H1 (cell line): ENCODE results near the gene SND1. TPM values are rescaled to one million over a fixed set of nuclear protein-coding genes. Genes with fewer than 3 reads are reported as not detected.

Experiments
- CTCF ChIA-PET: fragments of 300-600 bp; sonication (Branson Sonifier 250); formaldehyde crosslinking; loops from one replicate; lab custom pipeline; 2021; ENCODE audit not compliant: partially characterized antibody; lab: Charles Lee
- POLR2A ChIA-PET: fragments of 300-600 bp; sonication (Branson Sonifier 250); formaldehyde crosslinking; loops from one replicate; lab custom pipeline; 2021; ENCODE audit warnings: inconsistent platforms; ENCODE audit not compliant: partially characterized antibody; lab: Charles Lee
- DNase-seq, 2 experiments: peaks; one replicate each; pipeline versions ENCODE4 v3.0.0 to v3.0.0-alpha.2; 2010 to 2022; ENCODE audit warnings: low spot score in 2 of 2, low read depth in 1 of 2, mixed read lengths in 1 of 2
- FAIRE-seq: peaks from 2 replicates; lab custom pipeline; 2011; peaks lifted over from hg19 to GRCh38; lab: Jason Lieb, UNC
- H2AFZ ChIP-seq: 2 replicates; pipeline ENCODE4 v1.8.1; 2012; ENCODE audit warnings: low read length, inconsistent platforms
- H2AK5ac ChIP-seq: 2 replicates; pipeline ENCODE4 v1.6.1; 2013; ENCODE audit warnings: low read depth, low read length
- H2BK120ac ChIP-seq: replicated peaks from 2 replicates; pipeline ENCODE3; 2013; ENCODE audit warnings: low read depth, low read length, inconsistent platforms
- H2BK12ac ChIP-seq: 2 replicates; pipeline ENCODE4 v1.6.1; 2013; ENCODE audit warnings: low read depth, low read length
- H2BK15ac ChIP-seq: 2 replicates; pipeline ENCODE4 v1.6.1; 2013; ENCODE audit warnings: low read length
- H2BK20ac ChIP-seq: 2 replicates; pipeline ENCODE4 v1.6.1; 2013; ENCODE audit warnings: low read length
- H2BK5ac ChIP-seq: 2 replicates; pipeline ENCODE4 v1.6.1; 2013; ENCODE audit warnings: low read depth, low read length
- H3K14ac ChIP-seq: 2 replicates; pipeline ENCODE4 v1.6.1; 2013; ENCODE audit warnings: inconsistent platforms; ENCODE audit not compliant: insufficient read length
- H3K18ac ChIP-seq: 2 replicates; pipeline ENCODE4 v1.6.1; 2013; ENCODE audit warnings: low read length; ENCODE audit errors: extremely low read depth
- H3K23ac ChIP-seq: 2 replicates; pipeline ENCODE4 v1.6.1; 2013; ENCODE audit warnings: inconsistent platforms; ENCODE audit not compliant: insufficient read length
- H3K23me2 ChIP-seq: 2 replicates; pipeline ENCODE4 v1.6.1; 2013; ENCODE audit warnings: low read depth, low read length
- H3K27ac ChIP-seq: 2 replicates; pipeline ENCODE4 v1.6.1; 2011; ENCODE audit warnings: low read depth, low read length, inconsistent platforms
- H3K27me3 ChIP-seq, 4 experiments: replicated peaks in 1 of 4; 1 replicate in 1 of 4; 2 replicates in 3 of 4; pipeline versions ENCODE4 v1.6.1 to v1.8.1; 2011 to 2013; ENCODE audit warnings: low read length in 3 of 4, mild to moderate bottlenecking in 3 of 4, inconsistent platforms in 2 of 4, mixed read lengths in 2 of 4, moderate library complexity in 1 of 4; ENCODE audit not compliant: control insufficient read depth in 3 of 4, insufficient read depth in 3 of 4; ENCODE audit errors: extremely low read depth in 1 of 4
- H3K36me3 ChIP-seq, 4 experiments: 2 replicates each; pipeline versions ENCODE4 v1.6.1 to v1.8.1; 2011 to 2013; ENCODE audit warnings: mild to moderate bottlenecking in 4 of 4, low read length in 3 of 4, moderate library complexity in 2 of 4, control low read depth in 1 of 4, inconsistent platforms in 1 of 4; ENCODE audit not compliant: insufficient read depth in 4 of 4, control insufficient read depth in 2 of 4
- H3K4ac ChIP-seq: replicated peaks from 2 replicates; pipeline ENCODE3; 2013; ENCODE audit warnings: low read length, low read depth, mixed read lengths, inconsistent platforms; ENCODE audit not compliant: insufficient read length
- H3K4me1 ChIP-seq, 4 experiments: replicated peaks in 1 of 4; 1 replicate in 1 of 4; 2 replicates in 3 of 4; pipeline versions ENCODE4 v1.6.1 to v1.8.1; 2011 to 2013; ENCODE audit warnings: low read length in 3 of 4, inconsistent platforms in 2 of 4, mixed read lengths in 1 of 4; ENCODE audit not compliant: insufficient read depth in 4 of 4, control insufficient read depth in 3 of 4
- H3K4me2 ChIP-seq, 2 experiments: 2 replicates each; pipeline versions ENCODE4 v1.6.1 to v1.8.1; 2011 to 2013; ENCODE audit warnings: low read depth in 2 of 2, low read length in 2 of 2, control low read depth in 1 of 2, inconsistent platforms in 1 of 2, mild to moderate bottlenecking in 1 of 2; ENCODE audit not compliant: insufficient read depth in 1 of 2
- H3K4me3 ChIP-seq, 4 experiments: fragments of 200-600, 300-600 bp in 1 of 4; sonication (generic), shearing (Covaris generic), sonication (Bioruptor Twin) in 1 of 4; 2 replicates each; pipeline versions ENCODE4 v1.5.1 to v1.8.1; 2011 to 2016; ENCODE audit warnings: low read length in 4 of 4, low read depth in 3 of 4, control low read depth in 2 of 4, inconsistent platforms in 2 of 4, mild to moderate bottlenecking in 2 of 4, mixed read lengths in 1 of 4, moderate library complexity in 1 of 4; ENCODE audit not compliant: insufficient read depth in 2 of 4; ENCODE audit errors: extremely low read depth in 1 of 4
- H3K56ac ChIP-seq: replicated peaks from 2 replicates; pipeline ENCODE3; 2013; ENCODE audit warnings: low read depth, mild to moderate bottlenecking, mixed read lengths, low read length, inconsistent platforms; ENCODE audit not compliant: insufficient read length
- H3K79me1 ChIP-seq: 2 replicates; pipeline ENCODE4 v1.6.1; 2013; ENCODE audit warnings: low read depth, low read length, control low read depth
- H3K79me2 ChIP-seq, 2 experiments: 2 replicates each; pipeline versions ENCODE4 v1.6.1 to v1.8.1; 2012 to 2013; ENCODE audit warnings: low read length in 2 of 2, mild to moderate bottlenecking in 2 of 2, inconsistent platforms in 1 of 2; ENCODE audit not compliant: insufficient read depth in 2 of 2, control insufficient read depth in 1 of 2
- H3K9ac ChIP-seq, 4 experiments: replicated peaks in 1 of 4; 1 replicate in 1 of 4; 2 replicates in 3 of 4; pipeline versions ENCODE4 v1.6.1 to v1.8.1; 2011 to 2013; ENCODE audit warnings: low read depth in 3 of 4, low read length in 3 of 4, control low read depth in 2 of 4, mild to moderate bottlenecking in 2 of 4, moderate library complexity in 2 of 4, inconsistent platforms in 1 of 4; ENCODE audit errors: extremely low read depth in 1 of 4
- H3K9me3 ChIP-seq, 2 experiments: 2 replicates each; pipeline versions ENCODE4 v1.6.1 to v1.8.1; 2012 to 2013; ENCODE audit warnings: mild to moderate bottlenecking in 2 of 2, moderate library complexity in 2 of 2, control low read depth in 1 of 2, inconsistent platforms in 1 of 2, low read depth in 1 of 2, low read length in 1 of 2, mixed read lengths in 1 of 2; ENCODE audit not compliant: insufficient read depth in 2 of 2
- H4K20me1 ChIP-seq, 2 experiments: replicated peaks in 1 of 2; 2 replicates each; pipeline versions ENCODE3 to v1.8.1; 2011 to 2013; ENCODE audit warnings: inconsistent platforms in 2 of 2, low read length in 2 of 2, mild to moderate bottlenecking in 1 of 2; ENCODE audit not compliant: insufficient read depth in 2 of 2, control insufficient read depth in 1 of 2
- H4K5ac ChIP-seq: 2 replicates; pipeline ENCODE4 v1.6.1; 2013; ENCODE audit warnings: low read length, low read depth, mixed read lengths, inconsistent platforms; ENCODE audit not compliant: insufficient read length
- H4K8ac ChIP-seq: 2 replicates; pipeline ENCODE4 v1.8.0; 2013; ENCODE audit warnings: mild to moderate bottlenecking, moderate library complexity, low read length, inconsistent platforms; ENCODE audit not compliant: insufficient read depth; ENCODE audit errors: extremely low read depth
- H4K91ac ChIP-seq: replicated peaks from 2 replicates; pipeline ENCODE3; 2013; ENCODE audit warnings: low read length, mixed read lengths, inconsistent platforms; ENCODE audit not compliant: insufficient read length
- ATF2 ChIP-seq: IDR thresholded peaks from 2 replicates; pipeline ENCODE4 v1.6.1; 2012; ENCODE audit warnings: low read length, inconsistent platforms
- CREB1 ChIP-seq: IDR thresholded peaks from 2 replicates; pipeline ENCODE4 v1.6.1; 2012; ENCODE audit warnings: inconsistent platforms
- EGR1 ChIP-seq: IDR thresholded peaks from 2 replicates; pipeline ENCODE4 v1.6.1; 2011; ENCODE audit warnings: low read depth, low read length, borderline replicate concordance
- SIN3A ChIP-seq, 2 experiments: IDR thresholded peaks in 1 of 2; conservative IDR thresholded peaks in 1 of 2; 2 replicates each; pipeline ENCODE4 v1.6.1; 2011 to 2012; ENCODE audit warnings: low read length in 2 of 2, improper control_type of control experiment in 1 of 2, low read depth in 1 of 2, mild to moderate bottlenecking in 1 of 2
- TEAD4 ChIP-seq: IDR thresholded peaks from 2 replicates; pipeline ENCODE4 v1.6.1; 2012; ENCODE audit warnings: low read depth, low read length, inconsistent platforms, mixed read lengths
- WGBS, 2 experiments: shearing (Covaris generic) in 1 of 2; methylation state at CpG; one replicate each; pipeline versions ENCODE4 v1.1.6 to v1.1.7; 2013 to 2015; ENCODE audit warnings: low lambda C conversion rate in 2 of 2, mixed read lengths in 2 of 2, inconsistent platforms in 1 of 2, low coverage in 1 of 2, missing lambda C conversion rate in 1 of 2; ENCODE audit not compliant: insufficient replicate concordance in 2 of 2, insufficient coverage in 1 of 2, insufficient read length in 1 of 2; ENCODE audit errors: extremely low coverage in 1 of 2, missing lambda C conversion rate in 1 of 2; 5-methylcytosine and 5-hydroxymethylcytosine counted together
- polyA plus RNA-seq, 7 experiments: library from polyadenylated mRNA; depleted of rRNA in 3 of 7; stranded (reverse) in 5 of 7; unstranded in 2 of 7; fragments of >200 nt in 5 of 7; fragments of 200-250 nt in 2 of 7; gene quantifications; 1 replicate in 5 of 7; 2 replicates in 1 of 7; 4 replicates in 1 of 7; pipeline versions ENCODE4 v1.2.1 to v1.2.3, GENCODE V29; 2011 to 2013; ENCODE audit warnings: missing spikeins in 2 of 7, mixed read lengths in 2 of 7
- total RNA-seq: library from RNA; stranded (reverse); fragmentation: NEBNext Ultra II Directional; extraction: Animal tissue kit (Norgen Biotek cat#: 25700); gene quantifications from 2 replicates; pipeline ENCODE4 v1.2.1, GENCODE V29; 2021
- TF ChIP-seq, protein P1 (sequence below): IDR thresholded peaks from 2 replicates; pipeline ENCODE4 v1.6.1; 2011; ENCODE audit warnings: low read length, improper control_type of control experiment

The SND1 gene
- total and polyA plus RNA-seq, 2 of the 8 experiments (the other 6 are each of a cell fraction or from before 2014, with no cell fraction given), result 122 to 290 TPM

DNA sequence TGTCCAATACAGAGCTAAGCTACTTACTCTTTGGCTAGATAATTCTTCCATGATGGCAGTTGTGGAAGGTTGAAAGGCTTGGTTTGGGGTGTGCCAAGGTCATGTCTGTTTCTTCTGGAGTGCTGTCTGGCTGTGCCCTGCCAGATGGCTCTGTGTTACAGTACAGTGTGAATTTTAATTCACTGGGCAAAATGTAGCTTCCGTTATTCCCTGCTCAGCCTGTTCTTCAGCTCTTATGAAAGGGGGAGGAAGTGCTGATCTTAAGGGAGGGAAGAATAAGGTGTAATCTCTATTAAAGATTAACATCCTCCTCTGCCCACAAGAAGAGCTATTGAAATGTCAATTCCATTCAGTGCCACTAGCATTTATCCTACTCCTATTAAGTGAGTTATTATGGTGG, 52.2 kb downstream of the SND1 start:
- Histone ChIP-seq H3K27ac (no peak overlapping the region), H2BK120ac (no peak overlapping the region), H3K56ac (no peak overlapping the region), H2AFZ (no peak overlapping the region), H3K36me3 (peaks cover 6 to 82% (median 55%) of the 10 kb centered on the region in 4 experiments), H3K4me3 (no peak overlapping the region), H3K14ac (no peak overlapping the region), H3K79me2 (peaks cover 0 to 10% of the 10 kb centered on the region in 2 experiments; a peak in 2 of 4 replicates), H4K5ac (no peak overlapping the region), H2BK12ac (no peak overlapping the region), H3K9ac (no peak overlapping the region), H3K79me1 (no peaks in the 10 kb centered on the region; the same call in 1 of the 2 replicates), H2AK5ac (no peak overlapping the region), H4K20me1 (peaks cover 5 to 14% of the 10 kb centered on the region in 2 experiments), H4K91ac (no peak overlapping the region), H3K4me2 (no peak overlapping the region), H2BK5ac (no peak overlapping the region), H2BK20ac (no peak overlapping the region), H3K27me3 (no peaks in the 10 kb centered on the region), H3K23ac (no peak overlapping the region), H3K18ac (no peak overlapping the region), H2BK15ac (no peak overlapping the region), H4K8ac (no peak overlapping the region), H3K23me2 (no peaks in the 10 kb centered on the region), H3K4ac (no peak overlapping the region), H3K9me3 (no peaks in the 10 kb centered on the region), H3K4me1 (no peaks in the 10 kb centered on the region)
- CTCF ChIA-PET, result interaction anchor here (0.6 to 11.4 kb wide), 11 partner anchors 9 to 506 kb away, joined by 3 to 91 read pairs (median 3); no protein-coding TSS in a partner anchor
- POLR2A ChIA-PET, result interaction anchor here (0.9 kb wide), 1 partner anchor 12 kb away, joined by 3 read pairs; no protein-coding TSS in a partner anchor
- FAIRE-seq, result no peak
- no peak for DNase-seq
- 80% methylated on average over 1 of the region's 1 CpG; no CpG with 5 or more reads in 1 of the 2 experiments for WGBS, 2 experiments
- TF ChIP-seq, protein P1, sequence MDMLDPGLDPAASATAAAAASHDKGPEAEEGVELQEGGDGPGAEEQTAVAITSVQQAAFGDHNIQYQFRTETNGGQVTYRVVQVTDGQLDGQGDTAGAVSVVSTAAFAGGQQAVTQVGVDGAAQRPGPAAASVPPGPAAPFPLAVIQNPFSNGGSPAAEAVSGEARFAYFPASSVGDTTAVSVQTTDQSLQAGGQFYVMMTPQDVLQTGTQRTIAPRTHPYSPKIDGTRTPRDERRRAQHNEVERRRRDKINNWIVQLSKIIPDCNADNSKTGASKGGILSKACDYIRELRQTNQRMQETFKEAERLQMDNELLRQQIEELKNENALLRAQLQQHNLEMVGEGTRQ, result no peak
- TF ChIP-seq SIN3A (conservative IDR thresholded peaks at IDR 0.05 in 1 of 2, IDR thresholded peaks at IDR 0.05 in 1 of 2; ENCODE audit: low read depth in 1 of 2, low read length in 2 of 2) (no peak), TEAD4 (no peak), ATF2 (no peak), EGR1 (no peak), CREB1 (no peak)
